Esophagus muscularis mucosa (tissue), 3 donors: Measurements from ENCODE around the gene MTX2.

Experiments
- POLR2A ChIP-seq: fragments of 450-650 bp; IDR thresholded peaks from one replicate; pipeline ENCODE4 v1.6.1; 2017; ENCODE audit warnings: antibody characterized with exemption, moderate library complexity, mild to moderate bottlenecking, low read depth
- POLR2AphosphoS5 ChIP-seq, 2 donors: sonication (generic); formaldehyde crosslinking; IDR thresholded peaks; one replicate each; pipeline ENCODE4 v1.6.1; 2017; ENCODE audit warnings: antibody characterized with exemption in 2 of 2
- TF ChIP-seq, protein P1 (sequence below), 3 experiments: fragments of 200-600 bp in 2 of 3; fragments of 450-650 bp in 1 of 3; sonication (generic) in 2 of 3; IDR thresholded peaks; one replicate each; pipeline ENCODE4 v1.5.1; 2017 to 2019; ENCODE audit warnings: antibody characterized with exemption in 3 of 3, mild to moderate bottlenecking in 2 of 3, moderate library complexity in 1 of 3

GRCh38 chr2:176285321-176285720 is 16.1 kb downstream of the MTX2 start:
- TF ChIP-seq, protein P1, sequence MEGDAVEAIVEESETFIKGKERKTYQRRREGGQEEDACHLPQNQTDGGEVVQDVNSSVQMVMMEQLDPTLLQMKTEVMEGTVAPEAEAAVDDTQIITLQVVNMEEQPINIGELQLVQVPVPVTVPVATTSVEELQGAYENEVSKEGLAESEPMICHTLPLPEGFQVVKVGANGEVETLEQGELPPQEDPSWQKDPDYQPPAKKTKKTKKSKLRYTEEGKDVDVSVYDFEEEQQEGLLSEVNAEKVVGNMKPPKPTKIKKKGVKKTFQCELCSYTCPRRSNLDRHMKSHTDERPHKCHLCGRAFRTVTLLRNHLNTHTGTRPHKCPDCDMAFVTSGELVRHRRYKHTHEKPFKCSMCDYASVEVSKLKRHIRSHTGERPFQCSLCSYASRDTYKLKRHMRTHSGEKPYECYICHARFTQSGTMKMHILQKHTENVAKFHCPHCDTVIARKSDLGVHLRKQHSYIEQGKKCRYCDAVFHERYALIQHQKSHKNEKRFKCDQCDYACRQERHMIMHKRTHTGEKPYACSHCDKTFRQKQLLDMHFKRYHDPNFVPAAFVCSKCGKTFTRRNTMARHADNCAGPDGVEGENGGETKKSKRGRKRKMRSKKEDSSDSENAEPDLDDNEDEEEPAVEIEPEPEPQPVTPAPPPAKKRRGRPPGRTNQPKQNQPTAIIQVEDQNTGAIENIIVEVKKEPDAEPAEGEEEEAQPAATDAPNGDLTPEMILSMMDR (IDR thresholded peaks at IDR 0.05): no peak
- TF ChIP-seq POLR2A (no peak), POLR2AphosphoS5 (IDR thresholded peaks at IDR 0.05) (no peak)
